DOHH2 (cell line): ENCODE measurements around the gene DOCK1.

ENCODE experiments used
- CTCF ChIP-seq: fragments of 200-600 bp; sonication (generic); IDR thresholded peaks from one replicate; pipeline ENCODE4 v1.5.1; 2014; ENCODE audit warnings: antibody characterized with exemption, mild to moderate bottlenecking, low read depth, low read length; ENCODE audit not compliant: poor library complexity, severe bottlenecking
- EZH2phosphoT487 ChIP-seq: fragments of 200-600 bp; sonication (generic); IDR thresholded peaks from 2 replicates; pipeline ENCODE4 v1.6.1; 2017; ENCODE audit warnings: borderline replicate concordance, mild to moderate bottlenecking, antibody characterized with exemption, low read length, moderate library complexity, mixed read lengths

- TF ChIP-seq CTCF (no peak), EZH2phosphoT487 (no peak)
Observed at GRCh38 chr10:127470911-127471310, 565.7 kb downstream of the DOCK1 start.
